GM21825 (cell line): ENCODE data around the gene LEKR1.
A peak's percentile ranks its signal among the peaks of the same experiment; 100 is the strongest.

ENCODE experiments used
- ATAC-seq: cut with Tn5 transposase; IDR thresholded peaks from one replicate; pipeline ENCODE4 v1.9.1; 2021; ENCODE audit warnings: mild to moderate bottlenecking, moderate library complexity; ENCODE audit not compliant: unreplicated experiment

LEKR1 gene

GRCh38 chr3:157045238-157045850 is 219.2 kb downstream of the LEKR1 start:
- ATAC-seq: no peak

- ATAC-seq: peak; percentile 67
Measured at GRCh38 chr3:157046520-157046919, 220.4 kb downstream of the LEKR1 start.

GRCh38 chr3:157051055-157051454 is 224.9 kb downstream of the LEKR1 start:
- ATAC-seq: no peak

GRCh38 chr3:157051591-157051990 is 225.4 kb downstream of the LEKR1 start:
- ATAC-seq: no peak

- ATAC-seq: no peak
Measured at GRCh38 chr3:157056035-157056434, 229.9 kb downstream of the LEKR1 start.

- ATAC-seq: no peak
Measured at GRCh38 chr3:157058392-157059071, 232.4 kb downstream of the LEKR1 start.

GRCh38 chr3:157059181-157059580 is 233.0 kb downstream of the LEKR1 start:
- ATAC-seq: no peak

- peak; percentile 43 for ATAC-seq
Measured at GRCh38 chr3:157059661-157060060, 233.5 kb downstream of the LEKR1 start.

GRCh38 chr3:157061265-157061664 is 235.1 kb downstream of the LEKR1 start:
- ATAC-seq: no peak

GRCh38 chr3:157063469-157063868 is 237.3 kb downstream of the LEKR1 start:
- no peak for ATAC-seq

GRCh38 chr3:157063926-157064325 is 237.8 kb downstream of the LEKR1 start:
- ATAC-seq: peak; percentile 4

GRCh38 chr3:157064402-157064801 is 238.2 kb downstream of the LEKR1 start:
- ATAC-seq: peak; percentile 81

GRCh38 chr3:157065201-157065600 is 239.0 kb downstream of the LEKR1 start:
- no peak for ATAC-seq

- no peak for ATAC-seq
Measured at GRCh38 chr3:157066335-157067098, 240.4 kb downstream of the LEKR1 start.

GRCh38 chr3:157067114-157067513 is 241.0 kb downstream of the LEKR1 start:
- no peak for ATAC-seq

- no peak for ATAC-seq
Measured at GRCh38 chr3:157069406-157069805, 243.3 kb downstream of the LEKR1 start.

- no peak for ATAC-seq
Measured at GRCh38 chr3:157069846-157070677, 243.9 kb downstream of the LEKR1 start.

GRCh38 chr3:157070678-157070999 is 244.5 kb downstream of the LEKR1 start:
- ATAC-seq: no peak

GRCh38 chr3:157071744-157072525 is 245.8 kb downstream of the LEKR1 start:
- ATAC-seq: no peak

GRCh38 chr3:157073810-157074209 is 247.7 kb downstream of the LEKR1 start:
- ATAC-seq: no peak
